Lung microvascular endothelial cell (primary cell): ENCODE data around the gene FRZB. TPM values are rescaled to one million over a fixed set of nuclear protein-coding genes. Genes with fewer than 3 reads are reported as not detected.

Source experiments
- DNase-seq, 2 donors: peaks; one replicate each; pipeline versions ENCODE4 v3.0.0 to v3.0.0-alpha.2; 2010; ENCODE audit warnings: low read depth in 2 of 2
- total RNA-seq: library from RNA; depleted of rRNA; stranded (reverse); fragments of >200 nt; gene quantifications from 2 replicates; pipeline ENCODE4 v1.2.1, GENCODE V29; 2014

Gene FRZB
- total RNA-seq, 1 donor from 2014 or later = 0.79 TPM

GRCh38 chr2:182804128-182804527 lies 62.3 kb downstream of the FRZB start:
- DNase-seq = no peak

- DNase-seq = no peak
Observed at GRCh38 chr2:182798736-182799135, 67.7 kb downstream of the FRZB start.

- DNase-seq = peak; percentile 26 to 64
Observed at GRCh38 chr2:182792441-182792840, 74.0 kb downstream of the FRZB start.

- DNase-seq = peak; percentile 45 to 70
Observed at GRCh38 chr2:182784777-182785176, 81.7 kb downstream of the FRZB start.

GRCh38 chr2:182784058-182784706 lies 82.3 kb downstream of the FRZB start:
- DNase-seq = no peak

Other genes with a start within 250 kb of the FRZB start
- 44.2 and 63.3 TPM in 2 replicates for gene DNAJC10, start 150.4 kb downstream of the FRZB start, total RNA-seq
- 54.5 and 72.8 TPM in 2 replicates for gene NCKAP1, start 171.8 kb upstream of the FRZB start, total RNA-seq
- gene DUSP19, start 212.1 kb upstream of the FRZB start, total RNA-seq = 1.5 and 3.6 TPM in 2 replicates